Middle frontal gyrus (tissue), 1 donor: ENCODE measurements around the gene SERPINF2.
A peak's percentile ranks its signal among the peaks of the same experiment; 100 is the strongest.
"Not testable (repeated sequence)": the region's sequence is repeated elsewhere in the genome, so short reads cannot be mapped to it uniquely, and the experiment has no call there.

Source experiments
- DNase-seq: peaks from one replicate; pipeline ENCODE4 v3.0.0-alpha.2; 2015; ENCODE audit warnings: low spot score; ENCODE audit errors: extremely low spot score

Gene SERPINF2

GRCh38 chr17:1787301-1787902, 44.7 kb downstream of the SERPINF2 start:
- no peak for DNase-seq

GRCh38 chr17:1789936-1790335, 47.3 kb downstream of the SERPINF2 start:
- no peak for DNase-seq

GRCh38 chr17:1792495-1793446, 50.1 kb downstream of the SERPINF2 start:
- no peak for DNase-seq

GRCh38 chr17:1793447-1793806, 50.8 kb downstream of the SERPINF2 start:
- no peak for DNase-seq

- peak; percentile 11 for DNase-seq
Observed at GRCh38 chr17:1796800-1797199, 54.1 kb downstream of the SERPINF2 start.

- DNase-seq, result no peak
Observed at GRCh38 chr17:1797323-1797722, 54.7 kb downstream of the SERPINF2 start.

- not testable (repeated sequence) for DNase-seq
Observed at GRCh38 chr17:1797846-1798245, 55.2 kb downstream of the SERPINF2 start.

- no peak for DNase-seq
Observed at GRCh38 chr17:1800240-1800639, 57.6 kb downstream of the SERPINF2 start.

- no peak for DNase-seq
Observed at GRCh38 chr17:1800712-1801111, 58.0 kb downstream of the SERPINF2 start.

GRCh38 chr17:1802429-1802828, 59.8 kb downstream of the SERPINF2 start:
- no peak for DNase-seq

- DNase-seq, result no peak
Observed at GRCh38 chr17:1803280-1803679, 60.6 kb downstream of the SERPINF2 start.
